ENCODE results near the gene CTSS. TPM values are rescaled to one million over a fixed set of nuclear protein-coding genes. Genes with fewer than 3 reads are reported as not detected.

Gene CTSS
- total RNA-seq, 1 donor, result 2.3 TPM

DNA sequence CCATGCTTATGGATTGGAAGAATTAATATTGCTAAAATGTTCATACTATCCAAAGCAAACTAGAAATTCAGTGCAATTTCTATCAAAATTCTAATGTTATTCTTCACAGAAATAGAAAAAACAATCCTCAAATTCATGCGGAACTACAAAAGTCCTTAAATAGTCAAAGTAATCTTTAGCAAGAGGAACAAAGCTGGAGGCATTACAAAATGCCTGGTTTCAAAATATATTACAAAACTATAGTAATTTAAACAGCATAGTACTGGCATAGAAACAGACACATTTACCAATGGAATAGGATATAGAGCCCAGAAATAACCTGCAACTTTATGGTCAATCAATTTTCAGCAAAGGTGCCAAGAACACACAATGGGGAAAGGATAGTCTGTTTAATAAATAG is 3.8 kb downstream of the CTSS start:
- TF ChIP-seq, protein P1, sequence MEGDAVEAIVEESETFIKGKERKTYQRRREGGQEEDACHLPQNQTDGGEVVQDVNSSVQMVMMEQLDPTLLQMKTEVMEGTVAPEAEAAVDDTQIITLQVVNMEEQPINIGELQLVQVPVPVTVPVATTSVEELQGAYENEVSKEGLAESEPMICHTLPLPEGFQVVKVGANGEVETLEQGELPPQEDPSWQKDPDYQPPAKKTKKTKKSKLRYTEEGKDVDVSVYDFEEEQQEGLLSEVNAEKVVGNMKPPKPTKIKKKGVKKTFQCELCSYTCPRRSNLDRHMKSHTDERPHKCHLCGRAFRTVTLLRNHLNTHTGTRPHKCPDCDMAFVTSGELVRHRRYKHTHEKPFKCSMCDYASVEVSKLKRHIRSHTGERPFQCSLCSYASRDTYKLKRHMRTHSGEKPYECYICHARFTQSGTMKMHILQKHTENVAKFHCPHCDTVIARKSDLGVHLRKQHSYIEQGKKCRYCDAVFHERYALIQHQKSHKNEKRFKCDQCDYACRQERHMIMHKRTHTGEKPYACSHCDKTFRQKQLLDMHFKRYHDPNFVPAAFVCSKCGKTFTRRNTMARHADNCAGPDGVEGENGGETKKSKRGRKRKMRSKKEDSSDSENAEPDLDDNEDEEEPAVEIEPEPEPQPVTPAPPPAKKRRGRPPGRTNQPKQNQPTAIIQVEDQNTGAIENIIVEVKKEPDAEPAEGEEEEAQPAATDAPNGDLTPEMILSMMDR (IDR thresholded peaks at IDR 0.05; ENCODE audit: insufficient read depth, low read length), result no peak
- no peak overlapping the region for H3K4me3 ChIP-seq (ENCODE audit: low read depth, low read length)
- DNase-seq (ENCODE audit: low read depth), result no peak

DNA sequence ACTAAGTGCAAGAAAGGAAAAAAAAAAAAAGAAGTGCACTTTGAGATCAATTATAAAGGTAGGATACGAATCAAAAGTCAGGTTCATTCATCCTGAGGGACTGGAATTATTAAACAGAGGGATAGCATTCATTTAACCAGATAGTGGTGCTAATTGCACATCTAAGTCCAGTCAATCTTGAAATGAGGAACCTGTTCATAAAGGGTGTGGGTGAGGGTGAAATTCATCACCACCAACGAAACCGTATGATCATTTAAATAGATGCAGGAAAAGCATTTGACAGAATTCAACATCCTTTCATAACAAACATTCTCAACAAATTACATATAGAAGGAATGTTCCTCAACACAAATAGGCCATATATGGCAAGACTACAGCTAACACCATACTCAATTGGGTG is 5.6 kb downstream of the CTSS start:
- no peak overlapping the region for H3K4me3 ChIP-seq (ENCODE audit: low read depth, low read length)
- DNase-seq (ENCODE audit: low read depth), result no peak
- TF ChIP-seq, protein P1 (IDR thresholded peaks at IDR 0.05; ENCODE audit: insufficient read depth, low read length), result no peak

GRCh38 chr1:150753416-150753815 is 12.2 kb downstream of the CTSS start:
- no peak overlapping the region for H3K4me3 ChIP-seq (ENCODE audit: low read depth, low read length)
- TF ChIP-seq, protein P1 (IDR thresholded peaks at IDR 0.05; ENCODE audit: insufficient read depth, low read length), result no peak
- DNase-seq (ENCODE audit: low read depth), result no peak

DNA sequence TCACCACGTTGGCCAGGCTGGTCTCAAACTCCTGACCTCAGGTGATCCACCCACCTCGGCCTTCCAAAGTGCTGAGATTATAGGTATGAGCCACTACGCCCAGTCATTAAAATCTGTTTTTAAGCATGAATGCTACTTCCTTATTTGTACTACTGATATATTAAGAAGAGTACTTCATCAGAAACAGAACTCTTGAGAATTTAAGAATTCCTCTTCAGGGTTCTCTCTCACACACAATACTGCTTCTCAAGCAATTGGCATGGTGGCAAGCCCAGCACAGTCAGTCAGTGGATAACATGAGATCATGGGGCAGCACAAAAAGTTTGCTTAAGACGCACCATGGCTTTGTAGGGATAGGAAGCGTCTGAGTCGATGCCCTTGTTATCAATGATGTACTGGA is 14.1 kb downstream of the CTSS start:
- H3K4me3 ChIP-seq (ENCODE audit: low read depth, low read length), result no peak overlapping the region
- TF ChIP-seq, protein P1 (IDR thresholded peaks at IDR 0.05; ENCODE audit: insufficient read depth, low read length), result no peak
- DNase-seq (ENCODE audit: low read depth), result no peak

- H3K4me3 ChIP-seq (ENCODE audit: low read depth, low read length), result no peak overlapping the region
- DNase-seq (ENCODE audit: low read depth), result no peak
- TF ChIP-seq, protein P1 (IDR thresholded peaks at IDR 0.05; ENCODE audit: insufficient read depth, low read length), result no peak
Observed at GRCh38 chr1:150749720-150750311, 15.8 kb downstream of the CTSS start.

GRCh38 chr1:150748878-150749719 is 16.5 kb downstream of the CTSS start:
- H3K4me3 ChIP-seq (ENCODE audit: low read depth, low read length), result no peak overlapping the region
- no peak for DNase-seq (ENCODE audit: low read depth)
- TF ChIP-seq, protein P1 (IDR thresholded peaks at IDR 0.05; ENCODE audit: insufficient read depth, low read length), result no peak
